SK-N-SH treated with all-trans-retinoic acid at 6 μM for 48 hours (cell line): ENCODE measurements around the gene CD4.

ENCODE experiments used
- CREB5 ChIP-seq: fragments of 250-450 bp; sonication (Bioruptor Pico); IDR thresholded peaks from 2 replicates; pipeline ENCODE4 v1.5.1; 2020; ENCODE audit warnings: low read depth, mild to moderate bottlenecking, moderate library complexity
- ESRRG ChIP-seq: fragments of 250-450 bp; sonication (Bioruptor Pico); IDR thresholded peaks from 2 replicates; pipeline ENCODE4 v1.6.1; 2021; ENCODE audit warnings: mild to moderate bottlenecking
- PATZ1 ChIP-seq: fragments of 250-450 bp; sonication (Bioruptor Pico); IDR thresholded peaks from 2 replicates; pipeline ENCODE4 v1.8.0; 2020; ENCODE audit warnings: mild to moderate bottlenecking, moderate library complexity, borderline replicate concordance
- RARB ChIP-seq: fragments of 250-450 bp; sonication (Bioruptor Pico); IDR thresholded peaks from 2 replicates; pipeline ENCODE4 v1.8.0; 2021; ENCODE audit warnings: mild to moderate bottlenecking, moderate library complexity
- TCF4 ChIP-seq: fragments of 250-450 bp; sonication (Bioruptor Pico); IDR thresholded peaks from 2 replicates; pipeline ENCODE4 v1.8.0; 2021; ENCODE audit warnings: mild to moderate bottlenecking, moderate library complexity, borderline replicate concordance
- TSHZ2 ChIP-seq: fragments of 250-450 bp; sonication (Bioruptor Pico); IDR thresholded peaks from 2 replicates; pipeline ENCODE4 v1.5.0; 2020; ENCODE audit warnings: mild to moderate bottlenecking, moderate library complexity
- ZFP3 ChIP-seq: fragments of 250-450 bp; sonication (Bioruptor Pico); IDR thresholded peaks from 2 replicates; pipeline ENCODE4 v1.5.0; 2020; ENCODE audit warnings: mild to moderate bottlenecking, moderate library complexity
- ZFP30 ChIP-seq: fragments of 450-650 bp; formaldehyde crosslinking; IDR thresholded peaks from 2 replicates; pipeline ENCODE4 v1.5.0; 2022; ENCODE audit warnings: mild to moderate bottlenecking, moderate library complexity
- ZNF565 ChIP-seq: fragments of 450-650 bp; formaldehyde crosslinking; conservative IDR thresholded peaks from 2 replicates; pipeline ENCODE4 v1.5.0; 2020; ENCODE audit warnings: low read depth, mild to moderate bottlenecking, moderate library complexity

GRCh38 chr12:6810758-6811157 is 21.4 kb downstream of the CD4 start:
- no peak for TF ChIP-seq ESRRG (CRISPR knock-in tag)
- no peak for TF ChIP-seq CREB5
- no peak for TF ChIP-seq ZFP30 (CRISPR knock-in tag)
- no peak for TF ChIP-seq ZNF565 (CRISPR knock-in tag)
- no peak for TF ChIP-seq ZFP3 (CRISPR knock-in tag)
- TF ChIP-seq PATZ1 (CRISPR knock-in tag), result no peak
- no peak for TF ChIP-seq TSHZ2
- TF ChIP-seq RARB (CRISPR knock-in tag), result no peak
- no peak for TF ChIP-seq TCF4
